ENCODE measurements around the gene PWWP2B.
A peak's percentile ranks its signal among the peaks of the same experiment; 100 is the strongest.

The PWWP2B gene

DNA sequence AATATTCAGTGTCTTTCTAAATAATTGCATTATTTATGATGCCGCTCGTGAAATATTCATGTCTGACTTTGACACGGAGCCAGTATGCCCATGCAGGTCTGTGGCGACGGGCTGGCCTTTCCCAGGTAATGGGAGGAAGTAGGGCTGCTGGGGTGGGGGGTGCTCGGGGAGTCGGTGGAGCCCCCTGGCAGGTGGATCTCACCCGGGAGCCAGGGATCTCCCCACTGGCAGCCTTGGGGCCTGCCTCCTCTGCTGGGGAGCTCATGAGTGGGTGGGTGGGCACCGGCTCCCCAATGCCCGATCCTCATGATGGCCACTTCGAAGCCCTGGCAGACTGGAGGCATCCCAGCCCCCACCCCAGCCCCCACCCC is 52.8 kb downstream of the PWWP2B start:
- Histone ChIP-seq H3K4me3 (ENCODE audit: low read depth in 1 of 5, low read length in 5 of 5) (no peak overlapping the region), H3K9me3 (ENCODE audit: control insufficient read depth in 5 of 5, low read length in 5 of 5) (no peaks in the 10 kb centered on the region), H3K9ac (ENCODE audit: low read length in 5 of 5) (peak overlapping the region in 2 of 5 donors; percentile 59 to 82), H3K4me1 (ENCODE audit: control insufficient read depth in 5 of 5, insufficient read depth in 5 of 5, low read length in 5 of 5) (peaks cover 2 to 74% (median 46%) of the 10 kb centered on the region in 5 donors), H3K27ac (ENCODE audit: low read depth, low read length) (peak overlapping the region; percentile 86), H3K27me3 (ENCODE audit: control insufficient read depth in 5 of 5, insufficient read depth in 4 of 5, low read length in 5 of 5) (no peaks in the 10 kb centered on the region), H3K36me3 (ENCODE audit: control insufficient read depth in 5 of 5, insufficient read depth in 5 of 5, low read length in 5 of 5) (no peaks in the 10 kb centered on the region)

DNA sequence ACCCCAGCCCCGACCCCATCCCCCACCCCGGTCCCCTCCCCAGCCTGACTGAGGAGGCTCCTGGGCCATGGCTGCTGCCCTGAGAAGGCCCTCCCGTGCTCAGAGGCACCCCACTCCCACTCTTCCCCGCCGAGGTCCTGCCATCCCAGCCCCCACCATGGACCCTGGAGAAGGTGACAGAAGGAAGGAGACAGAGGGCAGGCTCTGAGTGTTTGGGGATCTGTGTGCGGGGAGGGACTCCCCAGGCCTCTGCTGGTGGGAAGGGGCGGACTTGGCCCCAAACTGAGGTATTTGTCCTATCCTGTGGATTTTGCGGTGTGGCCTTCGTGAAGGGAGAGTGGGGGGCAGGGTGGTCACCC is 53.4 kb downstream of the PWWP2B start:
- H3K4me1 ChIP-seq (ENCODE audit: control insufficient read depth in 5 of 5, insufficient read depth in 5 of 5, low read length in 5 of 5): peaks cover 2 to 68% (median 41%) of the 10 kb centered on the region in 5 donors
- H3K9me3 ChIP-seq (ENCODE audit: control insufficient read depth in 5 of 5, low read length in 5 of 5): no peaks in the 10 kb centered on the region
- H3K27ac ChIP-seq (ENCODE audit: low read depth, low read length): peak overlapping the region; percentile 50
- H3K9ac ChIP-seq (ENCODE audit: low read length in 5 of 5): no peak overlapping the region
- no peak overlapping the region for H3K4me3 ChIP-seq (ENCODE audit: low read depth in 1 of 5, low read length in 5 of 5)
- no peaks in the 10 kb centered on the region for H3K36me3 ChIP-seq (ENCODE audit: control insufficient read depth in 5 of 5, insufficient read depth in 5 of 5, low read length in 5 of 5)
- no peaks in the 10 kb centered on the region for H3K27me3 ChIP-seq (ENCODE audit: control insufficient read depth in 5 of 5, insufficient read depth in 4 of 5, low read length in 5 of 5)

DNA sequence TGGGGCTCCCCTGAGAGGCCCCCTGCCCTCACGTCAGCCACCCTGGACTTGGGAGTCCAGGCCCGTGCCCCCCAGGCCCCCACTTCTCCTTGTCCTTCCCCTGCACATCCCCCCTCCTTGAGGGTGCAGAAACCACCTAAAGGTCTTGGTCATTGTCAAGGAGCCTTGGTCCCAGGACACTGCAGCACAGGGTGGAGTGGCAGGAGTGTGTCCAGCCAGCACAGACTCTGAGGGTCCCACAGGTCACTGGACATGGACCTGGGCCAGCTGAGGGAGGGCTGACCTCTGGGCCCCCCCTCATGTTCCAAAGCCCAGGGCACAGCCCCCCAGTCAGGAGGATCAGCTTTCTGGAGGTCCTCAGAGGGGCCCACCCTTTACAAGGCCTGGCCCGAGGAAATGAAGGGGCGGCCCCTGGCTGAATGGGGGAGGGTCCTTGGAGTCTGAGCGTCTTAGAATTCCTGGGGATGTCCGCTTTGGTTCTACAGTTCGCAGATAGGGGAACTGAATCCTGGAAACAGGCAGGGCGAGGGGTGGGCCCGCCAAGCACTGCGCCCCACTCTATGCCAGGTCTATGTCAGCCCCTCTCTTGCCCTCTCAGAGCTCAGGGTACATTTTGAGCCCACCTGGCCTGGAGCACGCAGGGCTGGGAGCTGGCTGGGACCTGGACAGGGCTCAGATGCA is 54.0 kb downstream of the PWWP2B start:
- no peak overlapping the region for H3K4me3 ChIP-seq (ENCODE audit: low read depth in 1 of 5, low read length in 5 of 5)
- H3K9ac ChIP-seq (ENCODE audit: low read length in 5 of 5): peak overlapping the region in 1 of 5 donors; percentile 52
- H3K27ac ChIP-seq (ENCODE audit: low read depth, low read length): peak overlapping the region; percentile 50
- H3K36me3 ChIP-seq (ENCODE audit: control insufficient read depth in 5 of 5, insufficient read depth in 5 of 5, low read length in 5 of 5): no peaks in the 10 kb centered on the region
- H3K4me1 ChIP-seq (ENCODE audit: control insufficient read depth in 5 of 5, insufficient read depth in 5 of 5, low read length in 5 of 5): peaks cover 2 to 64% (median 41%) of the 10 kb centered on the region in 5 donors
- H3K9me3 ChIP-seq (ENCODE audit: control insufficient read depth in 5 of 5, low read length in 5 of 5): no peaks in the 10 kb centered on the region
- no peaks in the 10 kb centered on the region for H3K27me3 ChIP-seq (ENCODE audit: control insufficient read depth in 5 of 5, insufficient read depth in 4 of 5, low read length in 5 of 5)

DNA sequence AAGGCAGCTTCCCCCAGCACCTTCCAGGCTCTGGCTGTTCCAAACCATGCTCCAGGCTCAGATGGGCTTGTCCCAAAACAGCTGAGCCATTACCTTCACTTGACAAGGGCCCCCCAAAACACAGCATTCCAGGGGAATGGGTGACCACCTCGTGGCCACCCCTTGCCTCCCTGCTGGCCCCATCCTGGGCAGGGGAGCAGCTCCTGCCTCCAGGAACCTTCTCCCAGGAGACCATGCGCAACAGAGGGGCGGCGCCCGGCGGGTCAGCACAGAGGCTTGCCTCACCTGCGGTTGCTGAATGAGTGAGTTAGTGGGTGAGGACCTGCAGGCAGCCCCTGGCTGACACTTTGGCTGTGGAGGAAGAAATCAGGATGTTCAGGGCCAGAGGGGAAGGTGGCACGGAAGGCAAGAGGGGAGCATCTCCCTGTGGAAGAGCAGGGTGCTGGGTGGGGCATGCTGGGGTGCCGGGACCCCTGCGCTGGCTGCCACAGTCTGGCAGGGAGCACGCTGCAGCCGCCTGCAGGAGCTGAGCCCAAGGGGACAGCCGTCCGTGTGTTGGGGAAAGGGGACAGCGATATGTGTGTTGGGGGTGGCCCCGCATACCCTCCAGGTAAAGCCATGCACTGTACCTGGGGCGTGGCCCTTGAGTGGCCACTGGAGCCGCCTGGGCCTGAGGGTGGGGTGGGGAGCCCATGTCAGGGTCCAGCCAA is 54.7 kb downstream of the PWWP2B start:
- H3K9me3 ChIP-seq (ENCODE audit: control insufficient read depth in 5 of 5, low read length in 5 of 5): no peaks in the 10 kb centered on the region
- H3K27ac ChIP-seq (ENCODE audit: low read depth, low read length): peak overlapping the region; percentile 50
- H3K9ac ChIP-seq (ENCODE audit: low read length in 5 of 5): peak overlapping the region in 1 of 5 donors; percentile 52
- H3K4me1 ChIP-seq (ENCODE audit: control insufficient read depth in 5 of 5, insufficient read depth in 5 of 5, low read length in 5 of 5): peaks cover 2 to 58% (median 39%) of the 10 kb centered on the region in 5 donors
- H3K27me3 ChIP-seq (ENCODE audit: control insufficient read depth in 5 of 5, insufficient read depth in 4 of 5, low read length in 5 of 5): peaks cover 0 to 3% (median under 1%) of the 10 kb centered on the region in 5 donors
- no peak overlapping the region for H3K4me3 ChIP-seq (ENCODE audit: low read depth in 1 of 5, low read length in 5 of 5)
- H3K36me3 ChIP-seq (ENCODE audit: control insufficient read depth in 5 of 5, insufficient read depth in 5 of 5, low read length in 5 of 5): no peaks in the 10 kb centered on the region

DNA sequence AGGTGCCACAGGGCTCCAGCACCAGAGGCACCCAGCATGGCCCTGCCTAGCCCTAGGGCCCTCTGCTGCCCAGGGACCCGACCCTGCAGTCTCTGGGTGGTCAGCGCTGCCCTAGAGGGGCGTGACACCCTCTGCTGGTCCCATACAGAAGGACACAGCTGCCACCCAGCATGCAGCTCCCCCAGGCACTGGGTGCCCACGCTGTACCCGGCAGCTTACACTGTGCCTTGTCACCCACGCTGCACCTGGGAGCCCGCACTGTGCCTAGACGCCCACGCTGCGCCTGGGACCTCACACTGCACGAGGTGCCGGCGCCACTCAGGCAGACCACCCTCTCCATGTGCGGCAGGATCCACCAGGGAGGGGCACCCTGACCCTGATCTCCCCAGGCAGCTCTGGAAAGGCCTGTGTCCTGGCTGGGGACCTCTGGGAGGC is 55.2 kb downstream of the PWWP2B start:
- peaks cover 2 to 53% (median 34%) of the 10 kb centered on the region in 5 donors for H3K4me1 ChIP-seq (ENCODE audit: control insufficient read depth in 5 of 5, insufficient read depth in 5 of 5, low read length in 5 of 5)
- H3K27me3 ChIP-seq (ENCODE audit: control insufficient read depth in 5 of 5, insufficient read depth in 4 of 5, low read length in 5 of 5): peaks cover 0 to 3% (median 2%) of the 10 kb centered on the region in 5 donors
- no peaks in the 10 kb centered on the region for H3K9me3 ChIP-seq (ENCODE audit: control insufficient read depth in 5 of 5, low read length in 5 of 5)
- H3K4me3 ChIP-seq (ENCODE audit: low read depth in 1 of 5, low read length in 5 of 5): no peak overlapping the region
- H3K9ac ChIP-seq (ENCODE audit: low read length in 5 of 5): peak overlapping the region in 3 of 5 donors; percentile 27 to 41 (median 30)
- H3K36me3 ChIP-seq (ENCODE audit: control insufficient read depth in 5 of 5, insufficient read depth in 5 of 5, low read length in 5 of 5): no peaks in the 10 kb centered on the region
- peak overlapping the region; percentile 50 for H3K27ac ChIP-seq (ENCODE audit: low read depth, low read length)

DNA sequence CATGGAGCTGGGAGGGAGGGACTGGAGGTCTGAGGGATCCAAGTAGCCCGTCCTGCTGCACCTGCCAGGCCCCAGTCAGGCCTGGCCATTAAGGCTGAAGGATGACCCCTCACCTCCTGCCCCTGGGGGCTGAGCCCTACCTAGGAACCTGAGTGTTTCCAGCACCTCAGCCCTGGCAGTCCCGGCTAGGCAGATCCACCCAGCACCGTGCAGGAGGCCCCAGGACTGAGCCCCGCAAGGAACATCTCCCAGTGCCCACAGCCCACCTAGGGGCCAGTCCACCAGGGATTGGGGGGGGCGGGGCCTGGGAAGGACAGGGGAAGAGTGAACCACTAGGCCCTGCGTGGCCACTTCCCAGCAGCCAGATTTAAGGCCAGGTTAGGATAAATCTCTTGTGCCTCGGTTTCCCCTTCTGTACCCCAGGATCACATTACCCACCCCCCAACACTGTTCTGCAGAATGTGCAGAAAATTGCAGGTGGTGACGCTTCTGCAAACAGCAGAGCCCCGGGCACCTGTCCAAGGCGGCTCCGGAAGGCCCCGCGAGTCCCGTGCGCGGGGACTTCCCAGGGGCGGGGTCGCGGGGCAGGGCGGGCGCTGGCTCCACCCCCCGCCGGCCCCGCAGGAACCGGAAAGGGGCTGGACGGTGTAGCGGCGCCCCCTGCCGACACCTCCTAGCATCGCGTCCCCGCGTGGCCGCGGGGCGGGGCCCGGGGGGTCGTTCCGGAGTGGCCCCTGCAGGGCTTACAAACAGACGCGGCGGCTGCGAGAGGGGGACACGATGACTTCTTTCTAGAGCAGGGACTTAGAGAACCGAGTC is 55.9 kb downstream of the PWWP2B start:
- H3K27ac ChIP-seq (ENCODE audit: low read depth, low read length): peak overlapping the region; percentile 50
- H3K9me3 ChIP-seq (ENCODE audit: control insufficient read depth in 5 of 5, low read length in 5 of 5): no peaks in the 10 kb centered on the region
- H3K27me3 ChIP-seq (ENCODE audit: control insufficient read depth in 5 of 5, insufficient read depth in 4 of 5, low read length in 5 of 5): peaks cover 2 to 7% (median 5%) of the 10 kb centered on the region in 5 donors
- H3K36me3 ChIP-seq (ENCODE audit: control insufficient read depth in 5 of 5, insufficient read depth in 5 of 5, low read length in 5 of 5): no peaks in the 10 kb centered on the region
- peak overlapping the region in 4 of 5 donors; percentile 27 to 52 (median 34) for H3K9ac ChIP-seq (ENCODE audit: low read length in 5 of 5)
- peaks cover 2 to 46% (median 27%) of the 10 kb centered on the region in 5 donors for H3K4me1 ChIP-seq (ENCODE audit: control insufficient read depth in 5 of 5, insufficient read depth in 5 of 5, low read length in 5 of 5)
- H3K4me3 ChIP-seq (ENCODE audit: low read depth in 1 of 5, low read length in 5 of 5): peak overlapping the region in 3 of 5 donors; percentile 18 to 53 (median 35)

DNA sequence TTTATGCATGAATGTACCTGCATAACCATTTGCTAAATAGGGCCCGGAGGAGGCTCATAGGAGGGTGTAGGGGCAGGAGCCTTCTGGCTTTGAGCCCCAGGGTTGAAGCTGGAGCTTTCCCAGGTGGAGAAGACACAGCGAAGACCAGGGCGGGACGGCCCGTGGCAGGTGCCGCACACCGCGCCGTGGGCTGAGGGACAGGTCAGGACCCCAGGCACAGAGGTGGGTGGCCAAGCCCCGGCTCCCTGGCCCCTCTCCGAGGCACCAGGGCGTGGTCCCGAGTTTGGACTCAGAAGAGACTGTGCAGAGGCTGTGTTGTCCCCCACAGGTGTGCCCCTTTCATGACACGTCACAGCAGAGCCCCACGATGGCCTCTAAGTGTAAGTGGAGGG is 56.5 kb downstream of the PWWP2B start:
- peak overlapping the region in 2 of 5 donors; percentile 39 to 52 for H3K9ac ChIP-seq (ENCODE audit: low read length in 5 of 5)
- H3K4me3 ChIP-seq (ENCODE audit: low read depth in 1 of 5, low read length in 5 of 5): peak overlapping the region in 3 of 5 donors; percentile 10 to 53 (median 35)
- H3K27ac ChIP-seq (ENCODE audit: low read depth, low read length): no peak overlapping the region
- H3K9me3 ChIP-seq (ENCODE audit: control insufficient read depth in 5 of 5, low read length in 5 of 5): no peaks in the 10 kb centered on the region
- peaks cover 2 to 44% (median 25%) of the 10 kb centered on the region in 5 donors for H3K4me1 ChIP-seq (ENCODE audit: control insufficient read depth in 5 of 5, insufficient read depth in 5 of 5, low read length in 5 of 5)
- peaks cover 6 to 13% (median 8%) of the 10 kb centered on the region in 5 donors for H3K27me3 ChIP-seq (ENCODE audit: control insufficient read depth in 5 of 5, insufficient read depth in 4 of 5, low read length in 5 of 5)
- H3K36me3 ChIP-seq (ENCODE audit: control insufficient read depth in 5 of 5, insufficient read depth in 5 of 5, low read length in 5 of 5): no peaks in the 10 kb centered on the region

DNA sequence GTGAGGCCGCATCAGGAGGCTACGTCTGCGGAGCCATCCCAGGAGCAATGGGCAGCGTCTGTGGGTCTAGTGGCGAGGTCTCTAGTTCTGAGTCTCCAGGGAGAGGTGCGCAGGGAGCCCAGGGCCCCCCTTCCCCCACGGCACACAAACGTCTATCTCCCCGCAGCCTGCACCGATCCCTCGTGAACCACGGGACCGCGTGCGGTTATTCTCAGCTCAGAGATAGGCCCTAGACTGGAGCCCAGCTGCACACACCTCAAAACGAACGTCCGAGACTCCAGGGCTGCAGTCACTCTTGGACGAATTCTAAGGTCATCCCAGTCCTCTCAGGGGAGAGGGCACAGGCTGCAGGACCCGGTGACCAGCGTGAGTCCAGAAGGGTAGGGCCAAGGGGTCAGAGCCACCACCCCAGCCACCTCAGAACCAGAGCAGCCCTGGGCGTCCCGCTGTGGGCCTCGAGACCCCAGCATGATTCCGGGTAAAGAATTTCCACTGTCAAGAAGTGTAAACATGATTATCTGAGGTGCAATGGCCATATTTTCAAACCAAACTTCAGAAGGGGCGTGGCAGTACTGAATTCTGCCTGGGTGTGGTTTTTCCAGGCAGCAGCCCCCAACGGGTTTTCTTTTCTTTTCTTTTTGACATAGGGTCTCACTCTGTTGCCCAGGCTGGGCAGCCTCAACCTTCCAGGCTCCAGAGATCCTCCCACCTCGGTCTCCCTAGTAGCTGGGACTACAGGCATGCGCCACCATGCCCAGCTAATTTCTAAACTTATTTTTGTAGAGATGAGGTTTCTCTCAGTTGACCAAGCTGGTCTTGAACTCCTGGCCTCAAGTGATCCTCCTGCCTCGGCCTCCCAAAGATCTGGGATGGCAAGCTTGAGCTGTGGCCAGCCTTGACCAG is 57.5 kb downstream of the PWWP2B start:
- no peaks in the 10 kb centered on the region for H3K36me3 ChIP-seq (ENCODE audit: control insufficient read depth in 5 of 5, insufficient read depth in 5 of 5, low read length in 5 of 5)
- H3K27me3 ChIP-seq (ENCODE audit: control insufficient read depth in 5 of 5, insufficient read depth in 4 of 5, low read length in 5 of 5): peaks cover 6 to 14% (median 8%) of the 10 kb centered on the region in 5 donors
- H3K27ac ChIP-seq (ENCODE audit: low read depth, low read length): no peak overlapping the region
- H3K9ac ChIP-seq (ENCODE audit: low read length in 5 of 5): no peak overlapping the region
- no peak overlapping the region for H3K4me3 ChIP-seq (ENCODE audit: low read depth in 1 of 5, low read length in 5 of 5)
- H3K9me3 ChIP-seq (ENCODE audit: control insufficient read depth in 5 of 5, low read length in 5 of 5): no peaks in the 10 kb centered on the region
- peaks cover 2 to 45% (median 26%) of the 10 kb centered on the region in 5 donors for H3K4me1 ChIP-seq (ENCODE audit: control insufficient read depth in 5 of 5, insufficient read depth in 5 of 5, low read length in 5 of 5)

DNA sequence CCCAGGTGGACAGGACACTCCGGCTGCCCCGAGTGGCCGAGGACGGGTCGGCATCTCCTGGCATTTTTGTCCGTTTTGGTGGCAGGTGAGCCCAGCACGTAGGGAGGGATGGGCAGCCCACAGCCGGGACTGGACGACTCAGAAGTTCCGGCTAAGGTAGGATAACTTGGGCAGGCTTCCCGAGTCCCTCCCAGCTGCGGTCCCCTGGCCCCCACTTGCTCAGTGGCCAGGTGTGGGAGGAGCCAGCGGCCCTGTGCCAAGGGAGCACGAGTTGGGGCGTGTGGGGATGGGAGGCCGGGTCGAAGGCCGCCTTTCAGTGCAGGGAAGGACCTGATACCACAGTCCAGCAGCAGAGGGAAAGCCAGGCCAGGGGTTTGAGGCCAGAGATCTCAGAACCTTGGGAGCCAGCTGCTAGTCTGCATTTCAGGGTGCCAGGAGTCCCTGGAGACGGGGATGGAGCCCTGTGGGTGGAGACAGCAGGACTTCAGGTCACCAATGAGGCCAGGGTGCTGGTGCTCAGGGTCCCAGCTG is 58.5 kb downstream of the PWWP2B start:
- Histone ChIP-seq H3K9me3 (ENCODE audit: control insufficient read depth in 5 of 5, low read length in 5 of 5) (no peaks in the 10 kb centered on the region), H3K4me3 (ENCODE audit: low read depth in 1 of 5, low read length in 5 of 5) (no peak overlapping the region), H3K27ac (ENCODE audit: low read depth, low read length) (no peak overlapping the region), H3K36me3 (ENCODE audit: control insufficient read depth in 5 of 5, insufficient read depth in 5 of 5, low read length in 5 of 5) (no peaks in the 10 kb centered on the region), H3K4me1 (ENCODE audit: control insufficient read depth in 5 of 5, insufficient read depth in 5 of 5, low read length in 5 of 5) (peaks cover 2 to 39% (median 23%) of the 10 kb centered on the region in 5 donors), H3K27me3 (ENCODE audit: control insufficient read depth in 5 of 5, insufficient read depth in 4 of 5, low read length in 5 of 5) (peaks cover 6 to 14% (median 11%) of the 10 kb centered on the region in 5 donors), H3K9ac (ENCODE audit: low read length in 5 of 5) (no peak overlapping the region)
